ENCODE results near the gene IMMP2L.

The IMMP2L gene

DNA sequence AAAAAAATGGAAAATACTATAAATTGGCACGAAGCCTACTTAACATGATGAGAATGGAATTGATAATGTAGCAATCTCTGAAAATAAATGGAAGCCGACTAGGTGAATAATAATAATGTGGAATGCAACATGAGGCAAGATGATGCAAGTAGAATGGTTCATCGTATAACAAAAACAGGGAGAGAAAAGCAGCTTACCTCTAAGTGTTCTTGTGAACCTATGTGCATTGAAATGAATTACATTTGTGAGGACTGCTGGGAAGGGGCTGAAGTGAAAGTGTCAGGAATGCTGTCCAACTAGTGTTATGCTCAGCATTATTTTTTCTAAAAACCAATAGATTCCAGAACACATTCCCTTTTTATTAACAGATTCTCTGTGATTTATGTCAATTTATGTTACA, 912.0 kb downstream of the IMMP2L start:
- no peak for DNase-seq

DNA sequence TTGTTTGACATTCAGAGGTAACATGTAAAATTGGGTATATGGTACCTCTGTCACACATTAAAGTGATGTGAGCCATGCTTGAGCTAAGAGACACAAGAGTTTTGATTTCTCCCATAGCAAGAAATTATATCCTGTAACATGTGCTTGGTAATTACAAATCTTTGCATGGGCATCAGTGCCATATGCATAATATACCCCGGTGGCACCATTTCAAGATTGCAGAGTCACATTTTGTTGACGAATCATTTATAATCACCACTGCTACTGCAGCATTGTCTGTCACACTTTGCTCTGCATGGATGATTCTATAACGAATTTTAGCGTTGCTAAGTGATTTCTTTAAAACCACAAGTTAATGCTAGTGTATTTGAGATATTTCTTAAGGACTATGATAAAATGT, 915.0 kb downstream of the IMMP2L start:
- DNase-seq = no peak

DNA sequence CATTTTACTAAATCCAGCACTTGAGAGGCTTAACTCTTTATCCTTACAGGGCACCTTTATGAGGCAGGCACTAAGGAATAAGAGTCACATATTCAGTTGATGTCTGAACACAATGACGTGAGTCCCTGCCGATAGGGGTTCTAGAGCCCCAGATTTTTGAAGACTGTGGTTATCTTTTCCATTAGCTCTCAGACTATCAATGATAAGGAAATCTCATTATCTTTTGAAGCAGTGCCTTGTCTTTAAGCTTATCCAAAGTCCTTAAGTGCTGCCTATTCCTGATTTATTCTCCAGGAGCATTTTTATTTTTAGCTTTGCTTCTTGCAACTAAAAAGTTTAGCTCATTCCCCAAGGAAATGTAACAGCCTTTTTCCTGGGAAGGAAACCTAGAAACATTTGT, 915.5 kb downstream of the IMMP2L start:
- DNase-seq = no peak

DNA sequence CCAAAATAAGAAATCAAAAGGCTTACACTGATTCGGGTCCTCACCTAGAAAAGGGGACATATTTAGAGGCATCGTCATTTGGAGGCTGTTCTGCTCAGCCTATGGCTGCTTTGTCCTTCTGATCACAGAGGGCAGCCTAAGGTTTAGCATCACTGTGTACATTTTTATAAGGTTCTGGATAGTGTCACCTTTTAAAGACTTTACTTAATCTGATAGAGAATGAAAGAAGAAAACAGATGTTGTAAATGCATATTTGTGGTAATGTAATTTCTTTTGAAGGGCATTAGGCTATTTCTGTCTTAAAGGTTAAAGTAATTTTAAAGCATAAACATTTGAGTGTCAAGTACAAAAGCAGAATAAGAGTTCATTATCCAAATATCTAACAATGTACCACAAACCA, 916.7 kb downstream of the IMMP2L start:
- no peak for DNase-seq

DNA sequence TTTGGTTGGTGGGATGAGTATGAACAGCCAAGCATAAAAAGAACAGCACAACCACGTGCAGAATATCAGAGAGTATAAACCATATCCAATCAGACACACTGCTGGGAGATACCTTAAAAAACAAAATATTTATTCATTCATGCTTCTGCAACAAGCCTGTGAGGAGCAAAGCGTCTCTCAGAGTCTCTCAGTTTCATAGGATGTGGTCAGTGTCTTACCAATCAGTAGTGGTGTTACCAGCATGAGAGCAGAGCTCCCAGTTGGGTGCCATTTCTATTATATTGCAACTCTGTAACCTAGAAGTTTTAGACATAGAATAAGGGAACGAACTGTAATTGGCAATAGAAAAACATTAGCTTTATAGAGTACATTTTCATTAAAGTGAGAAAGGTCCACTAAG, 917.2 kb downstream of the IMMP2L start:
- no peak for DNase-seq

DNA sequence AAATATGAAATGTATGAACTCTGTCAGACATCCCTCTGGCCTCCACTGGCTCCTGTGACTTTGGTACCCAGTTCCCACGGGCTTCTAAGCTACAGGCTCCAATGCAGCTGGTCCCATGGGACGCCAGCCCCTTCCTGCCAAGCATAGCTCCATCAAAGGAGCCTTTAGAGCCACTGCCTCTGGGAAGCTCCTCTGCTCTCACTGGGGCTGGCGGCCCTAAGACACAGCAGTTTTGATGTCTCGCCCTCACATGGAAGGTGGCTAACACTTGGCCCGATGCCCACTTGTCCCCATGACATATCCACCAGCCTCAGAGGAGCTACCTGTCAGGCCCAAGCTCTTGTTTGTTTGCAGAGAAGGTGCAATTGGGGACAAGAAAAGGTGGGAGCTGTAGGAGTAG, 925.0 kb downstream of the IMMP2L start:
- DNase-seq = no peak

DNA sequence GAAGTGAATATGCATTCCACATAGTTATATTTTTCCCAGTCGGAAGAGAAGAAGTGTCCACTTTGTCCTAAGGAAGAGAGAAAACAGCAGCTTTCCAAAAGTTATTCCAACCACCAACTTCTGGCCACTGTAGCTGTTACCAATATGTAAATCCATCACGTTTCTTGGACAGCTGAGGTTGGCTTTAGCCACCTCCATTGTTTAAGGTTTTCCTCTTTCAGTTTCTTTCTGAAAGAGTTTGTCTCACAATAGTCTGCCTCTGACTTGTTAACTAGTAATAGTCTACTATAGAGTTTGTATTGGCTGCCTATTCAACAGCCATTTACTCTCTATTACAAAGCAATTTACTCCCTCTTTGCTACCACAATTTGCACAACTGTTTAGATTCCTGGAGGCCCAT, 929.0 kb downstream of the IMMP2L start:
- no peak for DNase-seq

DNA sequence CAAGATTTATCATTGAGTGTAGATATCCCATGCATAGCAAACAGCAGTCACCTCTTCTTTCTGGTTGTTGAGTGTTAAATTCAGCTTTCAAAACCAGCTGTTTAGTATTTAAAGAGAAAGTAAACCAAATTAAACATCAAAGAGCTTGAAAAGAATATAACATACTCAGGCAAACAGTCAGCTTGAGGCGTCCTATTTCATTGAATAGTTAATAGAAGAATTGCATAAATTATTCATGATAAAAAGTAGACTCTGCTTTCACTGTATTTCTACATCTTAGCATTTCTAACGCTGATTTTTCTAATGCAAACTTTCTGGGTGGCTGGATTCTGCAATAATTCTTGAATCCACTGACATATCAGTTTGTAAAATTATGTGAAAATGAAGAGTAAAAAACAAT, 935.9 kb downstream of the IMMP2L start:
- no peak for DNase-seq

DNA sequence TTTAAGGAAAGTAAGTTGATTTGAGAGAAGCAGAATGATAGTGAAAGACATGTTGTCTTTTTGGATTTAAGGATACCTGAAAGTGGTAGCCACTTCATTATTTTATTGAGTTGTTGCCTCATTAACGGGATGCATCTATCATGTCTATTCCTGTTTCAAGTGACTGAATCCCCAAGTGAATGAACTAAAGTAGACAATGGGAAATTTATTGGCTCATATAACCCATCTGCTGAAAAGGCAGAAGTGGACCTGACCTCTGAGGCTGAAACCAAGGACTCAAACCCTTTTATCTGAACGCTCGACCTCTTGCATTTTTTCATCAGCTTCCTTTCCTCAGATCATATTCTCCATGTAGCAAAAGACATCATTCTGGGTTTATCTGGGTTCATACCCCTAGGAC, 937.0 kb downstream of the IMMP2L start:
- no peak for DNase-seq

DNA sequence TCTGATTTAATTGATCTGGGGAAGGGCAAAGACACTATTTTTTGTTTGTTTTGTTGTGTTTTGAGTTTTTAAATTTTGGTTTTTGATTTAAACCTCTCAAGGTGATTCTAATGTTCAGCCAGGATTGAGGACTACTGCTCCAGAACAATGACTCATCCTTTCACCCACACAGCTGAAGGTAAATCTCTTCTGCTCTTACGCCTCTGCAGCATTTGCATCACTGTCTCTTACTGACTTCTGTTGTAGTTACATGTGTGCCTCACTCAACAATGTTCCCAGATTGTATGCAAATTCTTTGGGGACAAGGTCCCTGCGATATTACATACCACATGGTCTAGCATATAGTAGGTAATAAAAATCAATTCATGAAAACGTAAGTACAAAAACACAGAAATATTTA, 938.9 kb downstream of the IMMP2L start:
- DNase-seq = no peak

DNA sequence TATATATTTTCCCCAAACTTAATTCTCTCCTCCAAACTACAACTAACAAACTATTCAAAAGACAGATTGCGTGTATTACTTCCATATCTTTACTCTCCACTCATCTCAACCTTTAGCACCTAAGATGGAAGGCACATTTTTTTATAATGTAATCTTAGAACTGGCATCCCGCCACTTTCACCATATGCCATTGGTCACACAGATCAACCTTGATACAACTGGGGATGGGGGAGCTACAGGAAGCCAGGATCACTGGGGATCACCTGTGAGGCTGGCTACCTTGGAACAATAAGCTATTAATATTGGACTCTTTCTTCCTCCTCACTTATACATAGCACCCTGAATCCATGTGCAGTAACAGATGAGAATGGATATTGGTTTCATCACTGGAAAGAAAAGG, 941.0 kb downstream of the IMMP2L start:
- DNase-seq = no peak

DNA sequence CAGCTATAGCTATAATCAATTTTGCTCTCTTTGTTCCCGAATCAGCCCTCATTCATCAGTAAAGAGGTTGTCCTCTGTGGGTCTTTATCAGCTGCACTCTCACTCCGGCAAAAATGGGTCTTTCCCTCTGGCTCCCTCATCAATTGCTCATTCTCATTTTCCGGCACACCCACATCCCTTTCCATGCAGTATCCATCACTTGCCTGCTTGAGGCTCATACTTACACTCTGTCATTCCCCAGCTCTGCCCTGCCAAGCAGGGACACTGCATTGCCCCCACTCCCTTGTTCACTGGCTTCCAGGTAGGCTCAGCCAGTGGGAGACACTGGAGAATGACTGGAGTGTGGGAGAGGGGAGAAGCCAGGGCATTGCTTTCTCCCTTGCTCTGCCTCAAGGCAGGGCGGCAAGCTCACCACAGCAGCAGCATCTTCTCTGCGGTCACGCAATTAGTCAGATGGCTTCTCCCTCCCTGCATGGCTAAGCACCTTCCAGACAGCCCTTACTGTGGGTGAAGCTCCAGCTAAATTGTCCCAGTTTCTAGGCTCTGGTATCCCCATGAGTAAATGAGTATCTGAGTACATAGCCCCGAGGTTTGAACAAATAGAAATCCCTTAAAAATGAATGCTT, 942.1 kb downstream of the IMMP2L start:
- DNase-seq = no peak

Data from stimulated activated naive CD4-positive, alpha-beta T cell treated with Interleukin-2 at 50 U/mL for 16 hours (primary cell).